T-helper 9 cell (primary cell): ENCODE results near the gene NEGR1.

Experiments
- DNase-seq: peaks from one replicate; pipeline ENCODE4 v3.0.0-alpha.2; 2020

NEGR1 gene

GRCh38 chr1:71532343-71532742 lies 750.0 kb downstream of the NEGR1 start:
- DNase-seq: no peak

DNA sequence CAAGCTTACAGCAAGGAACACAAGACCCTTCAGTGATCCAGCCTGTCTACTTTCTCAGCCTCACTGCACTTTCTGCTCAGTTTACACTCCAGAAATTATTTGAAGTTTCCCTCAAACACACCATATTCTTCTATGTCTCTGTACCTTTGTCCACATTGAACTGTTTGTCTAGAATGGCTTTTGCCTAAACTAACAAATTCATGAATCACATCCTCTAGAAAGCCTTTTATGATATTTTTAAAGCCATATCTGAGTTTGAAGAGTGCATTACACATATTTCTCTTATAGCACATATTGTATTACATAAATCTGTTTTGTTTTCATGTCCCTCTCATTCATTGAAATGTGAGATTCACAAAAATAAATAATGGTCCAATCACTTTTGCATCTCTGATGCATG lies 755.5 kb downstream of the NEGR1 start:
- no peak for DNase-seq

- DNase-seq: no peak
These were observed 759.6 kb downstream of the NEGR1 start for GRCh38 chr1:71522721-71523120.

DNA sequence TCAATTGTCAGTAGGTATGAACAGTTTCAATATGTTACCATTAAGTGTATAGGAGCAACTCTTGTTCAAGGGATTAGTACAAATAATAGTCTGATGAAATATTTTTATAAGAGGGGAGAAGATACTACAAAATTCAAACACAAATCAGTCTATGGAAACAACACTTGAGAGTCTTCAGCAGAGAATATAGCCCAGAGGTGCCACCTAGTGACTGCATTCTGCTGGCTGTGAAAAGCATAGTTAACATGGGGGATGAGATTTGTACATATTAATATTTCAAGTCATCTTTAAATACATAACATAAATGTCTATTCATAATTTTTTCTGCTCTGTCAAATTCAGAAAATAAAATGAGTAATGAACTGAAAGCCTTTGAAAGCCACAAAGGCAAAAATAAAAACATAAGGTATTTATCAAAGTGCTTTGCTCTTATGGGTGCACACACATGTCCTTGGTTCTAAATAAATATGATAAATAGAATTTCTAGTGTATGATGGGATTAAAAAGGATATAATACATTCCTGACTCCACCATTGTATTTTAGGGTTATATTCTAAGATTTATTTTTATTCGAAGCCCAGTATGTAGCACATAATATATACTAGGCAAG lies 760.6 kb downstream of the NEGR1 start:
- no peak for DNase-seq

DNA sequence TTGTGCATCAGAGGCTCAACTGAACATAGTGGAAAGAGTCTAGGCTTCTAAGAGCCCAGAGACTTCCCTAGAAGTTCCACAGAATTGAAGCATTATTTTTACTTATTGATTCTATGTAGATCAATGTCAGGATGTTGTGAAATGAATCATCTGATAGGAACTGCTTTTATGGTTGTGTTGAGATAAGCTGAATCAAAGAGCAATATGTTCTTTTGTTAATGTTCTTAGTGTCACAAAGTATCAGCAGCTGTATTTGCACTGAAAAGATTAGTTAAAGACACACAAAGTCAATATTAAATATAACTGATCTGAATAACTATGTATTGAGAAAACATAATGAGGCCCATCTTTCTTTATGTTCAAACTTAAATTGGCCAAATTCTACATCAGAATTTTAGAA lies 770.8 kb downstream of the NEGR1 start:
- no peak for DNase-seq

- DNase-seq: no peak
These were observed 771.6 kb downstream of the NEGR1 start for GRCh38 chr1:71510725-71511124.

GRCh38 chr1:71509051-71509595 lies 773.2 kb downstream of the NEGR1 start:
- DNase-seq: no peak

GRCh38 chr1:71502006-71502405 lies 780.3 kb downstream of the NEGR1 start:
- DNase-seq: no peak

GRCh38 chr1:71498542-71498941 lies 783.8 kb downstream of the NEGR1 start:
- no peak for DNase-seq

DNA sequence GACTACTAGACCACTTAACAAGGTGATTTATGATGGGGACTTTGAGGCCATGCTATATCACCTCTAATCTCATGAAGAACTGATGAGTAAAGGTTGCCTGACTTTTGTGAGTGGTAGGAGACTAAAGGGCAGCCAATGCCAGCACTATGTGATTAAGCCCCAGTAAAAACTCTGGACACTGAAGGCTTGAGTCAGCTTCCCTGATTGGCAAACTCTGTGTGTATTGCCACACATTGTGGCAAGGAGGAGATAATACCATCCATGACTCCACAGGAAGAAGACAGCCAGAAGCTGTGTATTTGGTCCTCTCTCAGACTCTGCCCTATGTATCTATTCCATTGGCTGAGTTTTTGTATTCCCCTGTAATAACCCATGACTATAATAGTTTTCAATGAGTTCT lies 788.2 kb downstream of the NEGR1 start:
- DNase-seq: no peak

DNA sequence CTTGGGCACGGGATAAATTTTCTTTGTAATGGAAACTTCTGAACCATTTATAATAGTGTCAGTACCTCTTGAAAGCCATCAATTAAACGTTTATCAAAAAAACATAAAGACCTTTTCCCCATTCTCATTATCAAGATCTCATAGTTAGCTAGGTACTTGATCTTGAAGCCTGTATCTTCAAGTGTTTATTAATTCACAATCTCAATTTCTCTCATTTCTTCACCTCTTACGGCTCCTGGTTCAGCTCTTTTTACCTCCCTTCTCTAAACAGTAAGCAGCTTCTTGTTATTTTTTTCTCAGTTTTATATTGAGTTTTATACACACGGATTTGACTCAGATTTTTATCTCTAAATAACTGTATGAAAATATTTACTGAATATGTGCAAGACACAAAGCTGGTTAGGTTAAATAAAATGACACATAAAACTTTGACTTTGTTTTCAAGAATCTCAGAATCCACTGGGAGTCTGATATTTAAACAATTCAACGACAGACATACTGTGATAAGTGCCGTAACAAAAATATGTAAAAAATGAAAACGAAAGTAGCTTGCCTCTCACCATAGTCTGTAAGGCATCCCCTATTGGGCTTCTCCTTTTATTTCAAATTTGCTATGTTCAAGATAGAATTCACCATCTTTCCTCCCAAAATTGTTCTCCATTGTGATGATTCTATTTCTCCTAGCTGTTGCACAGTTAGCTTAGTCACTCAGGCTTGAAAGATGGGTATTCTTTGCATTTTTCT lies 789.9 kb downstream of the NEGR1 start:
- no peak for DNase-seq

DNA sequence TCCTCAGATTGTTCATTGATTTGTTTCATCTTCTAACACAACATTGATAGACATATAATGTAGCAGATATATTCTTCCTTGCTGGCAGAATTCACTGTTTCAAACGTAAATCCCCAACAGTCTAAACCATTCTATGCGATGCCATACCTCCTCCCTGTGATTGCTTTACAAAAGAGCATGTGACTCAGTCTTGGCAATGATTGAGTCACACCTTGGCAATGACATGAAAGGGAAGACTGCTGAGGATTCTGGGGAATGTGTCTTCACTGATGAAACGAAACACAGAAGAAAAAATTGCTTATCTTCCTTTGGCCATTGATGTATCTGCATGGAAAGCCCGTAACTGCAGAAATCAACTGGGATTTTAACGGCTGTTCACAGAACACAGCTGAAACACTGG lies 791.9 kb downstream of the NEGR1 start:
- DNase-seq: no peak

DNA sequence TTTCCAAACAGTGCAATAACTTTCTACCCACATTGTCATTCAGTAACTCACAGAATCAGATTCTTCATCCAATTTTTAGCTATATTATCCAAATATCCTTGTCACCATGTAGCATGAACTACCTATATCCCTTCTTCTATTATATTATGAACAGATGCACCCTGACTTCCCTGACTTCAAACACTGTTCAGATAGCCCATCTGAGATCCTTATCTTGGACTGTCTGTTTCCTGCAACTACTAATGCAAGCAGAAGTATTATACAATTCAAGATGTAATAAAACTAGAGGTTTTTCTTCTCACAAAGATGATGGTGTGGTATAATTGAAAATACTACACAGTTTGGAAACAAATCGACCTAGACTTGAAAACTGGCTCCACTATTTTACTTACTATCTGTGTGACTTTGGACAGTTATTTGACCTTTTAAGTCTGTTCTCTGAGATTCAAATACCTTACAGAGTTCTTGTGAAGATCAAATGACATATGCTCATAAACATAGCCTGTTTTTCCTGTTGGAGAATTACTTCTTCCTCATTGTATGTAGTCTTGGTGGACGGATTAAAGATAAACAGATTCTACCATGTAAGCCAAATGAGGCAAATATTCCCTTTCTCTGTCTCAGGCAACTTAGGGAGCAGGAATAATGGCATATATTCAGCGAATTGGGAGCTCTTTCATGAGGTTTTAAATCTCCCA lies 793.6 kb downstream of the NEGR1 start:
- no peak for DNase-seq

- no peak for DNase-seq
These were observed 809.0 kb downstream of the NEGR1 start for GRCh38 chr1:71473331-71473730.

- no peak for DNase-seq
These were observed 817.2 kb downstream of the NEGR1 start for GRCh38 chr1:71465093-71465492.

- no peak for DNase-seq
These were observed 818.3 kb downstream of the NEGR1 start for GRCh38 chr1:71464016-71464415.

DNA sequence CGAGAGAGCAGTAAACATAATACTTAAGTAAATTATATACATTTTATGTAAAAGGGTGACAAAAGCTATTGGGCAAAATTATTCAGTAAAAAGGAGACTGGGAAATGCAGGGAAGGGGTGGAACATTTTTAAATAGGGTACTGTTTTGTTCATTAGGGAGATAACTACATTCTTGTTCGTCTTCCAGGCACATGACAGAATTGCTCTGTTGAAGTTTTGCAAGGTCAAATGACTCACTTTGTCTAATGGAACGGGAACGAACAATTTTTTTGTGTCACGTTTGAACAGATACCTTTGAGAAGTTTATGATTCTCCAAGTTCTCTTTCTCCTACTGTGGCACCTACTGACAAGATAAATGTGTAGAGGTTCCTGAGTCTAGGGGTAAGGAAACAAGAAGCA lies 819.2 kb downstream of the NEGR1 start:
- DNase-seq: no peak

DNA sequence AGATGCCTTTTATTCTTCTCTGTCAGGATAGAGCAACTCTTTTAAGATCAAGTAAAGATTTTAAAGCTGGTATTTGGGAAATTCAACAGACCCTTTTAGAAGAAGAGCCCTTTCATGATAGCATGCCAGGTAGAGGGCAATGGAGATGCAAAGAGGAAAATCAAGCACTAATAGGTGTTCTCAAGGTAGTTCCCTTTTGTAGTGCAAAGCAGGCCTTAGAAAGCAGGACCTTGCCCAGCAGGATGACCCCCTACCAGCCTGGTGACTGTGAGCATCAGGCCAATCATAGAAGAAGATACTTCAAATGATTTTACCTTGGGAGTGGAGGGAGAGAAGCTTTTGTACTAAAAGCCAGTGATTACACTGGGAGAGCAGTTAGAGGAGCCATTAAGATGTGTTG lies 820.1 kb downstream of the NEGR1 start:
- no peak for DNase-seq

DNA sequence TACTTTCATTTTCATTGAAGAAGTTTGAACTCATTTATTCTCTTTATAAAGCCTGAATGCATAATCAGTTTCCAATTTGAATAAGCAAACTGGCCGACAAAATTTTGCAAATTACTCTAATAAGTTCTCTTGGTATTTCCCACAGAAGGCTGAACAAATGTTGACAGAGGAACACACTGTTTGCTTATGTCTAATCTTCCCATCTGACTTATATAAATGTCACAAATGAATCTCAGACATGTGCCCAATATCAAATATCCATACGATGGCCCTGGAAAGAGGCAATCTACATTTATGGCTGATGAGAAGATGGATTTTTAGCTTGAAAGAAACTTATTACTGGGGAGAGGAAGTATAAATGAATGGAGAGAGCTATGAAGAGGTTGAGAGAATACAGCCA lies 820.9 kb downstream of the NEGR1 start:
- no peak for DNase-seq

GRCh38 chr1:71448444-71448843 lies 833.9 kb downstream of the NEGR1 start:
- no peak for DNase-seq

DNA sequence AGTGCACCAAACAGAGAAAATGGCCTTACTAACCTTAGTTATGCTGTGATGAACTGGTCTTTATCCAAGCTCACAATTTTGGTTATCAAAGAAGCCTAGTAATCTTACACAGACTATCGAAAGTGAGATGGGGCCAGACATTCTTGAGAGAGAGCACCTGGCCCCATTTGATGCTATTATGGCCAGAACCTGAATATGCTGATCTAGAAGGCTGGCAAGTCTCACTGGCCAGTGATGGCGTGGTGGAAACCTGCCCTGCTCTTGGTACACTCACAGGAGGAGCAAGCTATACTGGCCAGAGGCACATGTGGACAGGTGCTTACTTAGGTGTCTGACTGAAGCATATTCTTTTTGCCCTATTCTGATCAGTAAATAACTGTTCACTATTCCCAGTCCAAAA lies 843.7 kb downstream of the NEGR1 start:
- no peak for DNase-seq

GRCh38 chr1:71435951-71436350 lies 846.4 kb downstream of the NEGR1 start:
- DNase-seq: no peak

DNA sequence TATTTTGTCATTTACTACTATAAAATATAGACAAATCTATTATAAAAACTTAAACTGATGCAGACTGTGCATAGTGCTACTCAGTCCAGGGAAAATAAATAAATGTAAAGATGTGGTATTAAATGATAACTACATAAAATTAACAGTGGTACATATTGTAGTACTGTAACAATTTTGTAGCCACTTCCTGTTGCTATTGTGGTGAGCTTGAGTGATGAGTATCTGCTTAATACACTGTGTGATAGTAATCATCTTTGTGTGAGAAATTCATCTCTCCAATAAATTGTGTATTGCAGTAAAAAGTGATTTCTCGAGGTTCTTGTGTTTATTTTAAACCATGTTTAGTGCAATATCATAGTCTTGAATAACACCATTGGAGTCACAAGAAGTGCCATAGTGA lies 848.1 kb downstream of the NEGR1 start:
- no peak for DNase-seq

DNA sequence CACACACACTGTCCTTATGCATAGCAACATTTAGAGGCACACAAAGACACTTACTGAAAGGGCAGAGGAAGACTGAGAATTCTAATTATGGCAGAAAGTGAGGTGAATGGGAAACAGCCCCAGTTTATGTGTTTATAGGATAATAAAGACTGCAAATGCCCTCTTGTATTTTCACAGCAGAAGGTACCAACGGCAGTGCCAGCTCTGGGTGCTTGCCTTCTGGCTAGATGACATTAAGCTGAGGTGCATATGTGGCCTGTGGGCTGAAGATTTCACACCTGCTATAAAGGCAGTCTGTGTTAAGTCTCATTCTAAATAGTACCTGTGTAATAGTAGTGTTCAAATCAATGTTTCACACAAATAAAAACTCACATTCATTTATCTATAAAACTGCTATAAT lies 854.3 kb downstream of the NEGR1 start:
- DNase-seq: no peak
